ENCODE data around the gene VLDLR. TPM values are rescaled to one million over a fixed set of nuclear protein-coding genes. Genes with fewer than 3 reads are reported as not detected.

VLDLR gene
- total and polyA plus RNA-seq, 2 experiments from 2014 or later = 12.2 to 20.4 TPM

DNA sequence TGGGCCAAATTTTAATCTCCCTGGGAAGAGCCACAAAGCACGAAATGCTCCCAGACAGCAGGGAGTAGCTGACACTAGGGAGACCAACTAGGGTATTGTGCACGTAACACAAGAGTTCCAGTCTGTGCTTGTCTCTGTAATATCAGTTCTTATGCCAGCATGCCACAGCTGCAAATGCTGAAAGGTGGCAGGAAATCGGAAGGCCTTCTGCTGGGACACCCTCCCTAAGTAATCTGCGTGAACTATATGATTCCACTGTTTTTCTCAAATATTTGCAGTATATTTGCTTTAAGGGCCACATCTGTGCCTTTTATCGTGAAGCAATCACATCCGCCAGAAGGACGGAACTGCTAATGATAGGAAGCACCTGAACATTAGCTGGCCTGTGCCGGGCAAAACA, 12.6 kb downstream of the VLDLR start:
- Histone ChIP-seq H3K27me3 (no peaks in the 10 kb centered on the region), H3K36me3 (replicated peaks; ENCODE audit: insufficient read depth, low read depth) (no peaks in the 10 kb centered on the region), H4K20me1 (ENCODE audit: insufficient read depth, poor library complexity, severe bottlenecking) (no peaks in the 10 kb centered on the region), H3K27ac (no peak overlapping the region), H3K4me1 (ENCODE audit: insufficient read depth) (no peaks in the 10 kb centered on the region), H3K79me2 (peaks cover 13% of the 10 kb centered on the region), H2AFZ (no peak overlapping the region), H3K9me3 (ENCODE audit: low read depth) (no peaks in the 10 kb centered on the region), H3K4me2 (peak overlapping the region; percentile 51), H3K9me2 (replicated peaks; ENCODE audit: insufficient read depth) (no peaks in the 10 kb centered on the region), H3K4me3 (peak overlapping the region; percentile 2)
- no peak for TF ChIP-seq EZH2 (IDR thresholded peaks at IDR 0.05; ENCODE audit: borderline replicate concordance)
- TF ChIP-seq, protein P1, sequence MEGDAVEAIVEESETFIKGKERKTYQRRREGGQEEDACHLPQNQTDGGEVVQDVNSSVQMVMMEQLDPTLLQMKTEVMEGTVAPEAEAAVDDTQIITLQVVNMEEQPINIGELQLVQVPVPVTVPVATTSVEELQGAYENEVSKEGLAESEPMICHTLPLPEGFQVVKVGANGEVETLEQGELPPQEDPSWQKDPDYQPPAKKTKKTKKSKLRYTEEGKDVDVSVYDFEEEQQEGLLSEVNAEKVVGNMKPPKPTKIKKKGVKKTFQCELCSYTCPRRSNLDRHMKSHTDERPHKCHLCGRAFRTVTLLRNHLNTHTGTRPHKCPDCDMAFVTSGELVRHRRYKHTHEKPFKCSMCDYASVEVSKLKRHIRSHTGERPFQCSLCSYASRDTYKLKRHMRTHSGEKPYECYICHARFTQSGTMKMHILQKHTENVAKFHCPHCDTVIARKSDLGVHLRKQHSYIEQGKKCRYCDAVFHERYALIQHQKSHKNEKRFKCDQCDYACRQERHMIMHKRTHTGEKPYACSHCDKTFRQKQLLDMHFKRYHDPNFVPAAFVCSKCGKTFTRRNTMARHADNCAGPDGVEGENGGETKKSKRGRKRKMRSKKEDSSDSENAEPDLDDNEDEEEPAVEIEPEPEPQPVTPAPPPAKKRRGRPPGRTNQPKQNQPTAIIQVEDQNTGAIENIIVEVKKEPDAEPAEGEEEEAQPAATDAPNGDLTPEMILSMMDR (IDR thresholded peaks at IDR 0.05; ENCODE audit: poor library complexity) = no peak
- no peak for TF ChIP-seq EZH2phosphoT487 (IDR thresholded peaks at IDR 0.05; ENCODE audit: low read depth, severe bottlenecking, unreplicated experiment)
- 81% methylated on average over 8 of the region's 8 CpGs for WGBS (ENCODE audit: low lambda C conversion rate, missing lambda C conversion rate)
- no peak for DNase-seq (ENCODE audit: low spot score)

DNA sequence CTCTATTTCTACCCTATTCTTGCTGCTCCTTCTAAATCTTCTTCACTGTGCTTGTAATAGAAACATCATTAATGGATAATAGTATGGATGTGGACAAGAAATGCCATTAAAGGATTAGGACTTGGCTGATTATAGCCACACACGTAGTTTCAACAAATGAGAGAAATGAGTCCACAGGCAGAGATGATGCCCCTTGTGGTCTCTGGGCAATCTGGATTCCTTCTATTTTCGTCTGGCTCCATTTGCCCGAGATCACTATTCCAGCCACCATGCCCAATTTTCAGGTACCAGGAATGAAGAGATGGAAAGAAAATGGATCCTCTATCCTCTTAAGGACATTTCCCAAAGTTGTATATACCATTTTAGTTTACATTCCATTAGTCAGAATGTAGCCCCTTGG, 13.2 kb downstream of the VLDLR start:
- no peaks in the 10 kb centered on the region for H3K36me3 ChIP-seq (replicated peaks; ENCODE audit: insufficient read depth, low read depth)
- WGBS (ENCODE audit: low lambda C conversion rate, missing lambda C conversion rate) = 74% methylated on average over 3 of the region's 3 CpGs
- no peak overlapping the region for H3K27ac ChIP-seq
- no peaks in the 10 kb centered on the region for H3K9me3 ChIP-seq (ENCODE audit: low read depth)
- no peak for TF ChIP-seq EZH2phosphoT487 (IDR thresholded peaks at IDR 0.05; ENCODE audit: low read depth, severe bottlenecking, unreplicated experiment)
- TF ChIP-seq, protein P1 (IDR thresholded peaks at IDR 0.05; ENCODE audit: poor library complexity) = no peak
- no peak for TF ChIP-seq EZH2 (IDR thresholded peaks at IDR 0.05; ENCODE audit: borderline replicate concordance)
- H3K79me2 ChIP-seq = peaks cover 11% of the 10 kb centered on the region
- no peak overlapping the region for H2AFZ ChIP-seq
- H3K27me3 ChIP-seq = no peaks in the 10 kb centered on the region
- peak overlapping the region; percentile 2 for H3K4me3 ChIP-seq
- H3K4me2 ChIP-seq = peak overlapping the region; percentile 51
- H3K9me2 ChIP-seq (replicated peaks; ENCODE audit: insufficient read depth) = no peaks in the 10 kb centered on the region
- no peak for DNase-seq (ENCODE audit: low spot score)
- H4K20me1 ChIP-seq (ENCODE audit: insufficient read depth, poor library complexity, severe bottlenecking) = no peaks in the 10 kb centered on the region
- H3K4me1 ChIP-seq (ENCODE audit: insufficient read depth) = no peaks in the 10 kb centered on the region

DNA sequence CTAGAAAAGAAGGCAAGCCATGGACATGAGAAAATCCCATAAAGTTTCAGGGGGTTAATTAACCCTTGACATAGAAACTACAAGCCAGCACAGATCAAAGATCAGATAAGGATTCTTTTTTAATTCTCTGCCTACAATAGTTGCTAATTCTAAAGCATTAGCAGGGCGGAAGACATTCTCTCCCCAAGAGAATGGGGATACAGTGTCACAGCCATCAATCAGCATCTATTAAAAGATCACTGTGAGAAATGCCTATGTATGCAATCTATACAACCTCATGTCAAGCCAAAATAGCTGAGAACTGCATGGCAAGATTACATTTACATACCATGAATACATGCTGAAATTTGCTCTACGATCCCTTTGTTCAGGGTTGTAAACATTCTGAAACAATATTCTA, 14.3 kb downstream of the VLDLR start:
- no peak for DNase-seq (ENCODE audit: low spot score)
- Histone ChIP-seq H3K4me1 (ENCODE audit: insufficient read depth) (no peaks in the 10 kb centered on the region), H3K79me2 (peaks cover 4% of the 10 kb centered on the region), H3K27me3 (no peaks in the 10 kb centered on the region), H3K27ac (no peak overlapping the region), H3K4me2 (no peak overlapping the region), H3K9me2 (replicated peaks; ENCODE audit: insufficient read depth) (no peaks in the 10 kb centered on the region), H4K20me1 (ENCODE audit: insufficient read depth, poor library complexity, severe bottlenecking) (no peaks in the 10 kb centered on the region), H2AFZ (no peak overlapping the region), H3K9me3 (ENCODE audit: low read depth) (no peaks in the 10 kb centered on the region), H3K4me3 (no peak overlapping the region), H3K36me3 (replicated peaks; ENCODE audit: insufficient read depth, low read depth) (no peaks in the 10 kb centered on the region)
- 88% methylated on average over 2 of the region's 2 CpGs for WGBS (ENCODE audit: low lambda C conversion rate, missing lambda C conversion rate)
- no peak for TF ChIP-seq EZH2 (IDR thresholded peaks at IDR 0.05; ENCODE audit: borderline replicate concordance)
- TF ChIP-seq, protein P1 (IDR thresholded peaks at IDR 0.05; ENCODE audit: poor library complexity) = no peak
- TF ChIP-seq EZH2phosphoT487 (IDR thresholded peaks at IDR 0.05; ENCODE audit: low read depth, severe bottlenecking, unreplicated experiment) = no peak

DNA sequence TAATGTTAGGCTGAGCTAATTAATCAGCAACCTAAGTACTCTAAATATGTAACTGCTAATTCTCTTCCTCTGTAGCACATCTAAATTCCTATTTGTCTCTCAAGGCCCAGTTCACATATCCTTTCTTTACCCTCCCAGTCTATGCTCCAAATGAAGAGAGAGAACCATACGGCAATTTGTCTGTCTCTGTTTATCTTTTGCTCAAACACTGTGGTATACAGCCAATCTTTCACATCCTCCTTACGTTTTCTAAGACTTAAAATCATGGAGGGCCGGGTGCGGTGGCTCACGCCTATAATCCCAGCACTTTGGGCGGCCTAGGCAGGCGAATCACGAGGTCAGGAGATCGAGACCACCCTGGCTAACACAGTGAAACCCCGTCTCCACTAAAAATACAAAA, 15.8 kb downstream of the VLDLR start:
- H3K4me1 ChIP-seq (ENCODE audit: insufficient read depth) = no peaks in the 10 kb centered on the region
- no peak for TF ChIP-seq EZH2phosphoT487 (IDR thresholded peaks at IDR 0.05; ENCODE audit: low read depth, severe bottlenecking, unreplicated experiment)
- 97% methylated on average over 10 of the region's 10 CpGs for WGBS (ENCODE audit: low lambda C conversion rate, missing lambda C conversion rate)

More for the DNA sequence above, 15.8 kb downstream of the VLDLR start:
- Histone ChIP-seq H3K27ac (no peak overlapping the region), H3K9me2 (replicated peaks; ENCODE audit: insufficient read depth) (no peaks in the 10 kb centered on the region), H3K27me3 (no peaks in the 10 kb centered on the region), H3K36me3 (replicated peaks; ENCODE audit: insufficient read depth, low read depth) (no peaks in the 10 kb centered on the region), H3K79me2 (no peaks in the 10 kb centered on the region), H2AFZ (no peak overlapping the region), H4K20me1 (ENCODE audit: insufficient read depth, poor library complexity, severe bottlenecking) (no peaks in the 10 kb centered on the region), H3K4me2 (no peak overlapping the region), H3K9me3 (ENCODE audit: low read depth) (no peaks in the 10 kb centered on the region), H3K4me3 (no peak overlapping the region)
- DNase-seq (ENCODE audit: low spot score) = no peak

All from hepatocyte (in vitro differentiated cells).